Caco-2 (cell line): ENCODE measurements around the gene MAP2K4. TPM values are rescaled to one million over a fixed set of nuclear protein-coding genes. Genes with fewer than 3 reads are reported as not detected.

ENCODE experiments used
- BruUV-seq: library from RNA; stranded (reverse); fragments of 400-500 nt; replicated peaks from 2 replicates; lab custom pipeline; 2021; lab: Mats Ljungman, UMichigan
- CTCF ChIA-PET: fragments of 300-600 bp; sonication (Branson Sonifier 250); formaldehyde crosslinking; loops from one replicate; lab custom pipeline; 2022; ENCODE audit warnings: antibody characterized with exemption; lab: Charles Lee
- POLR2A ChIA-PET: fragments of 300-600 bp; sonication (Branson Sonifier 250); formaldehyde crosslinking; loops from one replicate; lab custom pipeline; 2022; ENCODE audit warnings: antibody characterized with exemption; lab: Charles Lee
- DNase-seq, 2 experiments: peaks; one replicate each; pipeline versions ENCODE4 v3.0.0 to v3.0.0-alpha.2; 2020 to 2022
- H3K27me3 ChIP-seq: replicated peaks from 2 replicates; pipeline ENCODE4 v1.6.0; 2011; ENCODE audit warnings: low read length; ENCODE audit not compliant: control insufficient read depth, insufficient read depth
- H3K36me3 ChIP-seq: 2 replicates; pipeline ENCODE4 v1.5.1; 2011; ENCODE audit warnings: low read length; ENCODE audit not compliant: control insufficient read depth, insufficient read depth
- H3K4me1 ChIP-seq: fragments of 250-450 bp; sonication (Bioruptor Pico); 2 replicates; pipeline ENCODE4 v1.5.1; 2020; ENCODE audit warnings: mild to moderate bottlenecking
- H3K4me3 ChIP-seq: 2 replicates; pipeline ENCODE4 v1.5.1; 2011; ENCODE audit warnings: low read depth, mild to moderate bottlenecking, control low read depth, low read length
- H3K9me3 ChIP-seq: fragments of 250-450 bp; sonication (Bioruptor Pico); 2 replicates; pipeline ENCODE4 v1.5.1; 2020; ENCODE audit warnings: mild to moderate bottlenecking, moderate library complexity
- H3K27ac Mint-ChIP-seq: one replicate; pipeline ENCODE4 v1.8.0; 2022; ENCODE audit warnings: mixed read lengths; ENCODE audit not compliant: unreplicated experiment
- H3K27me3 Mint-ChIP-seq: one replicate; pipeline ENCODE4 v1.8.0; 2022; ENCODE audit warnings: mixed read lengths; ENCODE audit not compliant: insufficient read depth, unreplicated experiment
- H3K36me3 Mint-ChIP-seq: one replicate; pipeline ENCODE4 v1.8.0; 2022; ENCODE audit warnings: mild to moderate bottlenecking, mixed read lengths; ENCODE audit not compliant: insufficient read depth, unreplicated experiment
- H3K4me1 Mint-ChIP-seq: one replicate; pipeline ENCODE4 v1.8.0; 2022; ENCODE audit warnings: low read depth, mixed read lengths; ENCODE audit not compliant: unreplicated experiment
- H3K4me3 Mint-ChIP-seq: one replicate; pipeline ENCODE4 v1.8.0; 2022; ENCODE audit warnings: mild to moderate bottlenecking, moderate library complexity, mixed read lengths; ENCODE audit not compliant: unreplicated experiment
- H3K9me3 Mint-ChIP-seq: one replicate; pipeline ENCODE4 v1.8.0; 2022; ENCODE audit warnings: mixed read lengths; ENCODE audit not compliant: unreplicated experiment
- CTCF ChIP-seq, 2 experiments: fragments of 200-600 bp in 1 of 2; IDR thresholded peaks; 1 replicate in 1 of 2; 2 replicates in 1 of 2; pipeline versions ENCODE4 v1.5.1 to v1.8.0; 2011 to 2022; ENCODE audit warnings: antibody characterized with exemption in 1 of 2, control low read depth in 1 of 2, inconsistent platforms in 1 of 2, low read depth in 1 of 2, low read length in 1 of 2, mild to moderate bottlenecking in 1 of 2, moderate library complexity in 1 of 2; ENCODE audit not compliant: insufficient read depth in 1 of 2, severe bottlenecking in 1 of 2, unreplicated experiment in 1 of 2
- intact Hi-C: fragments of 100-400 bp; cut with micrococcal nuclease; formaldehyde crosslinking; loops from one replicate; pipeline ENCODE4 v1.10.0; 2022; ENCODE audit not compliant: unreplicated experiment
- total RNA-seq: library from RNA; stranded (reverse); gene quantifications from 2 replicates; pipeline ENCODE4 v1.2.3, GENCODE V29; 2022

Gene MAP2K4
- total RNA-seq, 1 experiment from 2014 or later = 20.9 TPM

- Mint-ChIP-seq H3K36me3 (peaks cover 2% of the 10 kb centered on the region), H3K27ac (no peak overlapping the region), H3K9me3 (no peaks in the 10 kb centered on the region), H3K27me3 (no peaks in the 10 kb centered on the region), H3K4me3 (no peak overlapping the region), H3K4me1 (no peaks in the 10 kb centered on the region)
- ChIA-PET CTCF (no interaction called here), POLR2A (no interaction called here)
- Histone ChIP-seq H3K36me3 (no peaks in the 10 kb centered on the region), H3K9me3 (no peaks in the 10 kb centered on the region), H3K27me3 (no peaks in the 10 kb centered on the region), H3K4me1 (no peaks in the 10 kb centered on the region), H3K4me3 (no peak overlapping the region)
- BruUV-seq = no TSS peak
- no peak for DNase-seq
- intact Hi-C loops = no loop called here
- no peak for TF ChIP-seq CTCF (IDR thresholded peaks at IDR 0.05; ENCODE audit: insufficient read depth in 1 of 2, low read depth in 1 of 2, low read length in 1 of 2, severe bottlenecking in 1 of 2, unreplicated experiment in 1 of 2)
Observed at GRCh38 chr17:12068946-12069345, 48.3 kb downstream of the MAP2K4 start.

GRCh38 chr17:12070561-12070960 is 49.9 kb downstream of the MAP2K4 start:
- no peak overlapping the region for H3K27ac Mint-ChIP-seq
- no peaks in the 10 kb centered on the region for H3K27me3 Mint-ChIP-seq
- no TSS peak for BruUV-seq
- Histone ChIP-seq H3K4me1 (no peaks in the 10 kb centered on the region), H3K4me3 (no peak overlapping the region), H3K9me3 (no peaks in the 10 kb centered on the region), H3K36me3 (no peaks in the 10 kb centered on the region), H3K27me3 (no peaks in the 10 kb centered on the region)
- H3K36me3 Mint-ChIP-seq = peaks cover 6% of the 10 kb centered on the region
- intact Hi-C loops = no loop called here
- DNase-seq = no peak
- POLR2A ChIA-PET = no interaction called here
- CTCF ChIA-PET = no interaction called here
- peaks cover 7% of the 10 kb centered on the region for H3K4me1 Mint-ChIP-seq
- no peak for TF ChIP-seq CTCF (IDR thresholded peaks at IDR 0.05; ENCODE audit: insufficient read depth in 1 of 2, low read depth in 1 of 2, low read length in 1 of 2, severe bottlenecking in 1 of 2, unreplicated experiment in 1 of 2)
- H3K9me3 Mint-ChIP-seq = no peaks in the 10 kb centered on the region
- H3K4me3 Mint-ChIP-seq = no peak overlapping the region

- Mint-ChIP-seq H3K27me3 (no peaks in the 10 kb centered on the region), H3K27ac (no peak overlapping the region), H3K9me3 (no peaks in the 10 kb centered on the region), H3K4me3 (no peak overlapping the region), H3K4me1 (peaks cover 7% of the 10 kb centered on the region), H3K36me3 (peaks cover 13% of the 10 kb centered on the region)
- Histone ChIP-seq H3K36me3 (no peaks in the 10 kb centered on the region), H3K27me3 (no peaks in the 10 kb centered on the region), H3K4me1 (no peaks in the 10 kb centered on the region), H3K4me3 (no peak overlapping the region), H3K9me3 (no peaks in the 10 kb centered on the region)
- intact Hi-C loops = no loop called here
- no peak for TF ChIP-seq CTCF (IDR thresholded peaks at IDR 0.05; ENCODE audit: insufficient read depth in 1 of 2, low read depth in 1 of 2, low read length in 1 of 2, severe bottlenecking in 1 of 2, unreplicated experiment in 1 of 2)
- POLR2A ChIA-PET = no interaction called here
- BruUV-seq = no TSS peak
- CTCF ChIA-PET = no interaction called here
- DNase-seq = no peak
Observed at GRCh38 chr17:12074346-12074745, 53.7 kb downstream of the MAP2K4 start.
